HCEC 1CT (cell line): ENCODE data around the gene DGKH.
A peak's percentile ranks its signal among the peaks of the same experiment; 100 is the strongest.

Experiments
- DNase-seq: peaks from one replicate; pipeline ENCODE4 v3.0.0-alpha.2; 2017

Gene DGKH

GRCh38 chr13:42048342-42048683 is at the start of gene DGKH:
TSS of gene DGKH (plus strand) at chr13:42048648. CDS start at chr13:42048774, 126 bp downstream.
- DNase-seq, result no peak

DNA sequence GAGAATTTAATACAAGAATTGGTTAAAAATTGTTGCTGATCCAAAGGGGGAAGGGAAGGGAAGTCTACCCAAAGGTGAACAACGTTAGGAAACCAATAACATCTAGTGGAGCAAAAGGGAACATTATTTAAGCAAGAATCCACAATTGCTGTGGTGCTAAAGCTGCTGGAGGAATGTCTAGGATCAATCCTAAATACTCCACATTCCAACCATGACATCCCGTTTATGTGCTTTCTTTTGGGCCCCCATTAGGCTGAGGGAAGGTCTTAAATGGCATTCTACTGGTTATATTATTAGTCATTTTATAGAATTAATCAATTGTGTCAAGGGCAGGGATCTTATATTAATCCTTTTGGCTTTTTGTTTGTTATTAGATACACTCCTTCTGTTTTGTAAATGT is 47.6 kb upstream of the DGKH start:
- DNase-seq, result no peak

GRCh38 chr13:42001580-42001979 is 46.9 kb upstream of the DGKH start:
- peak; percentile 83 for DNase-seq

GRCh38 chr13:42002066-42002465 is 46.4 kb upstream of the DGKH start:
- DNase-seq, result no peak

- peak; percentile 56 for DNase-seq
Observed at GRCh38 chr13:42007844-42008243, 40.6 kb upstream of the DGKH start.

DNA sequence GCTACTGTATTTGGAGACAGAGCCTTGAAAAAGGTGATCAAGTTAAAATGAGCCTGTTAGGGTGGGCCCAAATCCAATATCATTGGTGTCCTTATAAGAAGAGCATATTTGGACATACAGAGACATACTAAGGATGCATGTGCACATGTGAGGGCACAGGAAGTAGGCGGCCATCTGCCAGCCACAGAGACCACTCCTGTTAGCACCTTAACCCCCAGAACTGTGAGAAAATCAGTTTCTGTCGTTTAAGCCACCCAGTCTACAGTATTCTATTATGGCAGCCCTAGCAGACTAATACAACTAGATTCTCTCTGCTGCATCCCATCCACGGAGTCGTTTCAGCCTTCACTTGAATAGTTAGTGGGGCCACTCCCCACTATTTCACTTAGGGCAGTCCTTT is 39.4 kb upstream of the DGKH start:
- no peak for DNase-seq

- no peak for DNase-seq
Observed at GRCh38 chr13:42011601-42012350, 36.7 kb upstream of the DGKH start.

DNA sequence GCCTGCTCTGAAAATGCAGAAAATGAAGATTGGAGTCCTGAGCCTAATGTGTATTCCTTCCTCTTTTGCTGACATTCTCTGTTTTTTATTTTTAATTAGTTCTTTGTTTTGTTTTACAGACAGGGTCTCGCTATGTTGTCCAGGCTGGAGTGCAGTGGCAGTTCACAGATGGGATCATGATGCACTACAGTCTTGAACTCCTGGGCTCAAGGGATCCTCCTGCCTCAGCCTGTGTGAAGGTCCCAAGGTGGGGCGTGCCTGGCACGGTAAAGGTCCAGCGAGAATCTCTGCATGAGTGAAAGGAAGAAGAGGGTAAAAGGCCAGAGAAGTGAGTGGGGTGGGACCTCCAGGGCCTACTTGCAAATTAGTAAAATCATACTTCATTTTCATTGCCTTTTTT is 34.3 kb upstream of the DGKH start:
- no peak for DNase-seq

DNA sequence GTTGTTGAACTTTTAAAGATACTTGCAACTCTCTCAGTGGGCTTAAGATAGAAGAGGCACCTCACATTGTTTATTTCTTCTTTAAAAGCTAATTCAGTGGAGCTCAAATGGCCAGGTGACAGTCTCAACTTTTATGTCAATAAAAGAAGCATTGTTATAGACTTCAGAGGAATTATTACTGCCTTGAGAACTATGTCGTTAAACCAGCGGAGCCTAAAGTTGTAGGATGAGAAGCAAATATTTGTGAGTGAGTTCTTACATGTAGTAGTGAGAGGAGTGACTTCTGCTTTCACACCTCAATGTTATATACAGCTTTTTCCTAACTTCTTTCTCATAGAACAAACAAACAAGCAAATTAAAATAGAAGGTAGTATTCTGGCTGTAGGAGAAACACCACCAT is 31.2 kb upstream of the DGKH start:
- no peak for DNase-seq

- no peak for DNase-seq
Observed at GRCh38 chr13:42021851-42022250, 26.6 kb upstream of the DGKH start.

DNA sequence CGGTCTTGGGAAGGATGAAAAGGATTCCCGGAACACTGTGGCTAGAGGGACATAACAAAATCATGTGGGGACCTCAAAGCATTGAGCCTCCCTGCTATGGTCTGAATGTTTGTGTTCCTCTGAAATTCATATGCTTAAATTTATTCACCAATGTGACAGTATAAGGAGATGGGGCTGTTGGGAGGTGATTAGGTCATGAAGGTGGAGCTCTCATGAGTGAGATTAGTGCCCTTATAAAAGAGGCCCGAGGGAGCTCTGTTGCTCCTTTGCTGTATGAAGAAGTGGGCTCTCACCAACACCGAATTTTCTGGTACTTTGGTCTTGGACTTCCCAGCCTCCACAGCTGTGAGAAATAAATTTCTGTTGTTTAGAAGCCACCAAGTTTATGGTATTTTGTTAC is 26.1 kb upstream of the DGKH start:
- no peak for DNase-seq

GRCh38 chr13:42022796-42023493 is 25.5 kb upstream of the DGKH start:
- no peak for DNase-seq

DNA sequence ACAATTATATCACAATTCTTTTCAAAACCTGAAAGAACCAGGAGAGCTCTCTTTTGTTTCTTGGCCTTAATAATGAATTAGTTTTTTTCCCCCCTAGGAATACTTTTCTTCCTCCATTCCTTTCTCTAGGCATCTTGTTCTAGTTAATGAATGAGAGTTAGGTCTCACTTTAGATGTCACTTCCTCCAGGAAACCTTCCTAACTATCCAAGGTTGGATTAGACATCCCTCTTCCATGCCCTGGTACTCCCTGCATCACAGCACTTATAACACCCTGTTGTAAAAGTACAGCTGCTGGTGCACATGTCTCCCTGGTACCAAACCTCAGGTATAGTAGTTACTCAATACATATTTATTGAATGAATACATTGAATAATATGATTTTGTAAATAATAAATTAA is 21.2 kb upstream of the DGKH start:
- DNase-seq, result no peak

GRCh38 chr13:42028113-42028799 is 20.2 kb upstream of the DGKH start:
- DNase-seq, result no peak

DNA sequence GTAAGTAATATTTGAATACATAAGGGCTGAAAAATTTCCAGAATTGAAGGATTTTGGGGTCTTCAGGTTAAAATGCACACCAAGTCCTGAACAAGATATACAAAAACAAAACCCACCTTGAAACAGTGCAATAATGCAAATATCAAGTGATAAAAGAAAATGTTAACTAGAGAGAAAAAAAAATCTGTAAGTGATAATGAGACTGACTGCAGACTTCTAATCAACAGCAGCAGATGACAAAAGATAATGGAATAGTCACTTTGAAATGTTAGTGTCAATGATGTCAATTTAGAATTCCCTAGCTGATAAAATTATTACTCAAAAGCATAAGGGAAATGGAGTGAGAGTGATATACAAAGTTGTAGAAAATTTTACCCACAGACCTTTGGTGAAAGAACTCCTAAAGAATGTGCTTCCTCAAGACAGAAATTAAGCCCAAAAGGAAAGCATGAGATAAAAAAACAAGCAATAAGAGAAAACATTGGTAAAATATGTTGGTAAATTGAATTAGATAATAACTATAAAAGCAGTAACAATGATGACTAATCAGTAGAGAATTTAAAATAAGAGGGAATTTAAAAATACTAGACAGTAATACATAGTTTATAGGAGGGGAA is 12.4 kb upstream of the DGKH start:
- no peak for DNase-seq

- DNase-seq, result no peak
Observed at GRCh38 chr13:42036711-42037110, 11.7 kb upstream of the DGKH start.

DNA sequence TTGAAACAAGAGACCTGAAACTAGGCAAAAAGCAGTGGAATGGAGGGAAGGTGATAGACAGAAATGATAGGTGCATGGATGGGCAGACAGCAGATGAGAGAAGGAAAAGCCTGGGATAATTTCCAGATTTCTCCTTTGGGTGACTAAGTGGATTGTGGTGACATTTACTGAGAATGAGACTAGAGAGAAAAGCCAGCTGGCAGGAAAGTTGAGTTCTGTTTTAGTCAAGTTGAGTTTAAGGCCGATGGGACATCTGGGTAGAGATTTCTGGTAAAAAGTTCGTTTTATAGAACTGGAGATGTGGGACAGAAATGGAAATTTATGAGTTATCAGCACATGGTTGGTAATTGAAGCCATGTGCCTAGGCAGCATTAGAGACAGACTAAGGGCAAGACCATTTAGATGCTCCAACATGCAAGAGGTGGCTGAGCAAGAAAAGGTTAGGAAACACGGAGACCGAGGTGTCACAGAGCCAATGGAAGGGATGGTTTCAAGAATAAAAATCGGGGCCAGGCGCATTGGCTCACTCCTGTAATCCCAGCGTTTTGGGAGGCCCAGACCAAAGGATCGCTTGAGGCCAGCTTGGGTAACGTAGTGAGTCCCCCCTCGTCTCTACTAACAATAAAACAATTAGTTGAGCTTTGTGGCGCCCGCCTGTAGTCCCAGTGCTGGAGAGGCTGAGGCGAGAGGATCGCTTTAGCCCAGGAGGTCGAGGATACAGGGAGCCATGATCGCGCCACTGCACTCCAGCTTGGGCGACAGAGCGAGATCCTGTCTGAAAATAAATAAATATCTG is 9.6 kb upstream of the DGKH start:
- peak; percentile 31 for DNase-seq

DNA sequence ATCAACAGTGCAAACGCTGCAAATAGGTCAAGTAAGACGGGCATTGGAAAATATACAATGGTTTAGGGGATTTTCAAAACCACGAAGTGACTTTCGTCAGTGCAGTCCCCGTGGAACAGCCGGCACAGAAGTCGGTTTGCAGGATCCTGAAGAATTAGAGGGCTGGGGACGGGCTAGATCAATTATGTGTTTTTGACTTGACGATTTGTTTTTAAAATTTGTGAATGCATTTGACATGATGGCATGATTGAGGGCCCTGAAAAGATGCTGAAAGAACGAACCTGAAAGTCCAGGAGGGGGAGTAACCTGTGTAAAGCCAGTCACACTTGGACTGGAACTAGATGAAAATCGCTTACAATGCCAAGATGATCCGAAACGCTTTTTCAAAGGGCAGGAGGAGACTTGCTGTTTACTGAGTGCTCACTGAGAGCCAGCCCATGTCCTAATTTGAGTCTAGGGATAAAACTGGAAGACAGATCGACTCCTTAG is 8.9 kb upstream of the DGKH start:
- no peak for DNase-seq

DNA sequence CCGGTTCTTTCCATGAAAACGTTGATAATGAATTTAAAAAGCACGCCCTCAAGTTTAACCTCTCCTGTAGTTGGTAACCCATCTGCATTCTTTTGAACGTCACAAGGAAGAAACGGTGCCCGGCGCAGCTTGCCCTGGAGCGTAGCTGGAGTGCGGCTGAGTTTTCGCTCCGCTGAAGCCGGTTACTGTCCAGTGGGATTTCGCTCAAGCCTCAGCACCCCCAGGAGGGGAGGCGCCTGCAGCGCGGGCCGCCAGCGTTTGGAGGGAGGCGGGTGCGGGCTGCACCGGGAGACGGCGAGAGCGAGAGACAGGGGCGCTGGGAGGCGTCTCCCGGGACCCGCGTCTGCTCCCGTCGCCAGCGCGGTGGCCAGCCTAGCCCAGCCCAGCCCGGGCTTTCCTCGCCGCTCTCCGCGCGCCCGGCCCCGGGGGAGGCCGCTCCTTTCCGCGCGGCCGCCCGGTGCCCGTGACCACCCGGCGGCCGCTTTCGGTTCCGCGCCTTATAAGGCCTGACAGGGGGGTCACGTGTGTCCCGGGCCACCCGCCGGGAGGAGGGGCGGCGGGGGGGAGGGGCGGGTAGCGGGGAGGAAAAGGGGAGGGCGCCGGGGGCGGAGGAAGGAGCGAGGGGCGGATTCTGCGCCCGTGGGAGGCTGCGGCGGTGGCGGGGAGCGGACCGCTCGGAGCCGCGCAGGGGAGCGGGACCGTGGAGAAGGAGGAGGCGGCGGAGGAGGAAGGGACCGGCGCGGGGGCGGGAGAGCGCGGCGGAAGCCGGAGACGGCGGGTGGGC is 8.3 kb upstream of the DGKH start:
- DNase-seq, result peak; percentile 86

- no peak for DNase-seq
Observed at GRCh38 chr13:42040730-42041010, 7.8 kb upstream of the DGKH start.

DNA sequence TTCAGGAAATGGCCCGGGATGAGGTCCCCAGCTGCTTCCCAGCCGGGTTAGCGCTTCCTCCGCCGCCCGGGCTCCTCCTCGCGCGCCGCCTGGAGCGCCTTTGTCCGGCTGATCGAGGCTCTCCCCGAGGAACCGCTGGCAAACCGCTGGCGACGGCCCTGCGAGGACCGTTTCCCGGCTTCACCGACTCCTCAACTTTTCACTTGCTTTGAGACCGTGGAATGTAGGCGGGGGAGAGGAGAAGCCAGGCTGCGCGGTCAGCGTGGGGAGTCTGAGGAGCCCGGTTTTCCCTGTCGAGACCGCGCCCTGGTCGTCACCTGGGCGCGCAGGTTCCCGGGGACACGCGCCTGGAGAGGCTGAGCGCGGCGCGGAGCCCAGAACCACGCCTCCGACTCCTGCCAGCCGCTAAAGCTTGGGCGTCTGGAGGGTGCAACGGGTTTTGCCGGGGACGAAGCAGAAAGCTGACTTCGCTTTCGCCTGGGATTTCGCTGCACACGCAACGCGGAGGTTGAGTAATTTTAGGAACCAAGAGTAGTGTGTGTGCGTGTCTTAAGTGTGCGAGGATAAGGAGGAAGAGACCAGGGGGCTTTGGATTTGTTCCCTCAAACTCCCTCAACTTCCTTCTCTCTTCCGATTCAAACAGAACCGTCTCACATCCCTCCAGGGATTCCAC is 7.3 kb upstream of the DGKH start:
- peak; percentile 63 for DNase-seq

DNA sequence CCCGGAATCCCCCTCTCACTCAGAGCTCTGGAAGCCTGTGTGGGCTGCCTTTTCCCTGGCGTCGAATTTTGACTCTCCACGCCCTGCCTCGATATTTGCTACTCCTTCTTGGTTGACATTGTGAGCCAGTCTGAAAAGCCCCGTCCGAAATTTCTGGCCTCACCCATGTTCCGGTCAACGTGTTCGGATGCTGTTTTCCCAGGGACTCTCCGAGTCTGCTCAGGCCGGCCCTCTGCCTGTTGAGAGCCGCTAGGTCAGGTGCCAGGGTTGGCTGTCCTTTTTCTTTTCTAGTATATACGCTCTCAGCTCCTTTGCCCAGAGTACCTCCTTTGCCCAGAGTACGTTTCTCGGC is 6.8 kb upstream of the DGKH start:
- peak; percentile 77 for DNase-seq
